ENCODE results near the gene GPC1.

Gene GPC1

DNA sequence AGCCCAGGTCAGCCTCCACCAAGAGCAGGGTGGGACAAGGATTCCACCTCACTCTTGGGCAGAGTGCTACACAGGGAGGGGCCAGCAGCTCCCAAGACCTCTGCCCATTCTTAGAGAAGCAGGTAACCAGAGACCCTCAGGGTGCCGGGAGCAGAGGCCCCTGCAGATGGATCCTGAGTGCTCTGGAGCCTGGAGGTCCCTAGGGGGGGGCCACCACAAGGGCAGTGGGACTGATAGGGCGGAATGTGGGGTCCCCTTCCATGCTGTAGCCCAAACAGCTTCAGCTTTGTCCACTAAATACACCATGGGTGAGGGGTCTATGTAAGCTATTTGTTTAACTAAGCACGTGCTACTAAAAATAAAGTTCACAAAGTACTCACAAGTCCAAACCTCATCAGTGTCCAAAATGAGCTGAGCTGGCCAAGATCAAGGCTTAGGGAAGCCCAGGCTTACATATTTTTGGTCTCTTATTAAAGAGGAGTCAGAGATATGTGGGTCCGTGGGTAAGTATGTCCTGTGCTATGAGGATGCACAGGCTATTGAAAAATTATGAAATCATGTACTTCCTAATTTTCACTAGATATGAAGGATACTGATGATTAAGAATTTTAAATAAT is 21.5 kb upstream of the GPC1 start:
- no peak for DNase-seq

DNA sequence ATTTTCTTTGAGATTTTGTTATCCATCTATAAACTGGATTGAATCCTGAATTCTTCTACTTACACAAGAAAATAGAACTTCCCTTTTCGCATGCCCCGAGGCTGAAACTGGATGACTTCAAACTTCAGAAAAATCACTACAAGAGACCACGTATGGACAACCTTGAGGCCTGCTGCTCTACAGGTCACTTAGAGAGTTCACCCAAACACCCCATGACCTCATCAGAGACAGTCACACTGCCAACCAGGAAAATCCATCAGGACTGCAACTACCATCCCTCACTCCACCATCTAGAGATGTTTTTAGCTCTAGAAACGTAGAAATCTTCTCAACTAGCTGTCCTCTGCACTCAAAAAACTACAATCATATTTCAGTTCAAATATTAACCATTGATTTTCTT is 18.6 kb upstream of the GPC1 start:
- DNase-seq: no peak

DNA sequence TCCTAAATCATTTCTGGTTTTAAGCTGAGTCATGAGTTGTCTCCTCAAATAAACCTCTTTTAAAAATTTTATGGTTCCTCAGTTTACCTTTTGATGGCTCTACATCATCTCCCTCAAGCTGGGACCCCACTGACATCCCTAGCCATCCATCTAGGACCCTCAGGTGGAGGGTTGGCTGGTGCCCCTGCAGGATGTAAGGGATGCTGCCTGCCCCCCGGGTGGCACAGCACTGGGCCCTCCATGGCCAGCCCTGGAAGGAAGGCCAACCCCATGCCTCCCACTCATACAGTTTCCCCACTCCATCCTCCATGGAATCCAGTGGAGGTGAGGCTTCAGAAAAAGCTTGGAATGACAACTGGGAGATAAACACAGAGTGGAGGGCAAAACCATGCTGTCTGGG is 17.2 kb upstream of the GPC1 start:
- no peak for DNase-seq

DNA sequence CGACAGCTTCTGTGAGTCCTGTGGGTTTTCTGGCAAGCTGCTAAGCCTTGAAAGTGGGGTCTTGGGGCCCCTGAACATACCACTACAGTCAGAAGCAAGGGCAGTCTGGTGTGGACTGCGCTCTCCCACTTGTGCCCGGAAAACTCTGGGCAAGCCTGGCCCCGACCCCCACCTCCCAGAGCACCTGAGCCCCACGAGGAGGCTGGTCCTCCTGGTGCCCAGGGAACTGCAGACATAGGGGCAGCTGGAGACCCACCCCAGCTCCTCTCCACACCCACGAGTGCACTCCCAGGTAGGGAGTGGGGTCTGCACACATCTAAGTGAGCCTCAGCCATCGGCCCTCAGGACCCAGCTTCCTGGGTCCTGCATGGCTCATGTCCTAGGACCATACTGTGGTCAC is 16.2 kb upstream of the GPC1 start:
- DNase-seq: no peak

DNA sequence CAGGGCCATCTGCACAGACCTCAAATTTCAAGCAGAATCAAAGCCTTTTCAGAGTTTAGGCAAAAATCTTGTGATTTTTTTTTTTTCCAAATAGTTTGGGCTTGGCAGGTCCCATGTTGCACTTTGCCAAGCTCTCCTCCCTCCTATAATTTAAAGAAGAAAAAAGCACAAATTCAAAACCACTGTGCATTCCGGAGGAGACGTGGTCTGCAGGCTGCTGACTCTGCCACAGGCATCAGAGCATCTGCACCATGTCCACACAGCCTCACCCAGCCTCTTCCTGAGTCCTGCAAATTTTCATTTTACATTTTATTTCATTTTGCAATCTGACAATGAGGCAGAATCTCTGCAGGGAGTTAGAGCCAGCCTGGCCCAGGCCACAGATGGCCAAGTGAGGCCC is 15.7 kb upstream of the GPC1 start:
- no peak for DNase-seq

DNA sequence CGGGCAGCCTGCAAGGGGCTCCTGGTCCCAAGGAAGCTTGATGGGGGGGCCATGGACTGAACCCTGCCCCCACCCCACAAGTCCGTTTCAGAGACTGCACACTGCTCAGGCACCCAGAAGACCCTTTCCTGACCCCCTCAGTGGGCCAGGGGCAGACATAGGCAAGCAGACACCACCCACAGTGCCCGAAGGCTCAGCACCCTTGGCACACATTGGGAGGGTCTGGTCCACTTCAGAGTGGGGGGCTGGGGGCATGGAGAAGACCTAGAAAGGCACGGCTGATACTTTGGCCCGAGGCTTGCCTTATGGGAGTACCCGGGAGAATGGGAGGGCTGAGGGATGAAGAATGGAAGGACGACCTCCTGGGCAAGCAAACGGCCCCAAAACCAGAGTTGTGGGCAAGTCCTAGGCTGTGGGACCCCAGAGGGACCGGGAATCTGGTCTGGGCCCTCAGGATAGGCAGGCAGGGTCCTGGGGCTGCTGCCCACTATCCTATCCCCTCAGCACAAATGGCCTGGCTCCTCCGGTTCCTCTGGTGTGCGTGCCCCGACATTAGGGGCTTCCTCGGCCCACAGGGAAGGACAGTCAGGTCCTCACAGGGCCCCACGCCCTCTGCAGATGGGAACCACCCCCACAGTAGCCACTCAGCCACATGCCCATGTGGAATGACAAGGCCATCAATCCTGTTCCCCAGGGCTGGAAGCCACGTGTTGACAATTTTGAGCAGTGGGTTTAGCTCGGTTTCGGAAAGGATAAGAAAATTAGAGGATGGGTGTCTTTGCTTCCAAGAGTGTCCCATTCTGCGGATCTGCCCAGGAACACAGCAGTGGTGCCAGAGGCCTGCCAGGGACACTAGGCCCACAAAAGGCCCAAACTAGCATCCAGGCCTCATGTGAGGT is 15.0 kb upstream of the GPC1 start:
- DNase-seq: no peak

DNA sequence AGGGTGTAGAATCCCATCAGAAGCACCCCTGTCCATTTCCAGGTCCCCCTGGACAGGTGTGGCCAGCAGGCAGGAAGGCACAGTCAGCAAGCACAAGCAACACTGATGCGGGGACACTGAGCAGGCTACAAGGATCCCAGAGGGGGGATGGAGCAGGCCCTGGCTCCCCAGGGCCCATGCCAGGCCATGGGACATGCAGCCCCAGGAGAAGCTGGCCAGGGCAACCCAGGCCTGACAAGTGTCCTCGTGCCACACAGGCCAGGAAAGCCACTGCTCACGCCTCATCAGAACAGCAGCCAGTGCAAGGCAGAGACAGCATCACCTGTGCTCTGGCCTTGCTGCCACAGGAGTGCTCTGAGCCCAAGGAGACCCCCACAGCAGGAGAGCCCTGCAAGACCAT is 14.1 kb upstream of the GPC1 start:
- no peak for DNase-seq

DNA sequence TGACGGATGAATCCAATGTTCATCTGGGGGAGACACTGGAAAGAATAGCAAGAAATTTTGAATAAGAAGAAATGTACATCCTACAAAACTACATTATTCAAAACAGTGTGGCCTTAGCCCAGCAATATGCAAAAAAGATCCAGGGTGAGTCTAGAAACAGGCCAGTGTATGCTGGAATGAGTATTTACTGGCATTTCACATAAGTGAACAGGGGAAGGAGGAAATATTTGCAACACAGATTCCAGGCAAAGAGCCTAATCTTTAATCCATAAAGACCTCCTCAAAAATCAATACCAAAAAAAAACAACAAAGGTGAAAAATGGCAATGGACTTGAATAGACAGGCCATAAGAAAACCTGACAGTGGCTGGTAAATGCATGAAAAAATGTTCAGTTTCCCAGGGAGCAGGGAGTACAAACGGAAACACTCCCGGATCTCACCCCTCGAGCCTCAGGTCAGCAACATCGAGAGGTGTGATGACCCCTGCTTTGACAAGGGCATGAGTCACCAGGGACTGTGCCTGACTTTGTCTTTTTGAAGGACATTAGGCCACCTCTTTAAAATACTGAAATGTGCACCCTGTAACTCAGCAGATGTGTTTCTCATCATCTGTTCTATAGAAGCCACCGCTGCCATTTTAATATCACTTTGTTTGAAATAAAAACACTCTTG is 12.7 kb upstream of the GPC1 start:
- no peak for DNase-seq

DNA sequence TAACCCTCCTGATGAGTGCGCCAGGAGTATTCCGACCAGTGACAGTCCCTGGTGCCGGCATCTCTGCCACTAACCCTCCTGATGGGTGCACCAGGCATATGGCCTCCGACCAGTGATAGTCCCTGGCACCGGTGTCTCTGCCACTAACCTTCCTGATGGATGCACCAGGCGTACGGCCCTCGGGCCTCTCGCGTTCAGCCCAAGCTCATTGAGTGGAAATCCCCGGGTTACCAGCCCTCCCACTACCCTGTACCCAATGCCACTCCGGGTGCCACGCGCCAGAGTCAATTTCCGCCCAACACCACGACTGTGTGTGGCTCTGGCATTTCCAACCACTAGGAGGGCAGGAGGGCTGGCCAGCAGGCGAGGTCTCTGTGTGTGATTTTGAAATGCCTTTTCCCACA is 11.7 kb upstream of the GPC1 start:
- DNase-seq: no peak

DNA sequence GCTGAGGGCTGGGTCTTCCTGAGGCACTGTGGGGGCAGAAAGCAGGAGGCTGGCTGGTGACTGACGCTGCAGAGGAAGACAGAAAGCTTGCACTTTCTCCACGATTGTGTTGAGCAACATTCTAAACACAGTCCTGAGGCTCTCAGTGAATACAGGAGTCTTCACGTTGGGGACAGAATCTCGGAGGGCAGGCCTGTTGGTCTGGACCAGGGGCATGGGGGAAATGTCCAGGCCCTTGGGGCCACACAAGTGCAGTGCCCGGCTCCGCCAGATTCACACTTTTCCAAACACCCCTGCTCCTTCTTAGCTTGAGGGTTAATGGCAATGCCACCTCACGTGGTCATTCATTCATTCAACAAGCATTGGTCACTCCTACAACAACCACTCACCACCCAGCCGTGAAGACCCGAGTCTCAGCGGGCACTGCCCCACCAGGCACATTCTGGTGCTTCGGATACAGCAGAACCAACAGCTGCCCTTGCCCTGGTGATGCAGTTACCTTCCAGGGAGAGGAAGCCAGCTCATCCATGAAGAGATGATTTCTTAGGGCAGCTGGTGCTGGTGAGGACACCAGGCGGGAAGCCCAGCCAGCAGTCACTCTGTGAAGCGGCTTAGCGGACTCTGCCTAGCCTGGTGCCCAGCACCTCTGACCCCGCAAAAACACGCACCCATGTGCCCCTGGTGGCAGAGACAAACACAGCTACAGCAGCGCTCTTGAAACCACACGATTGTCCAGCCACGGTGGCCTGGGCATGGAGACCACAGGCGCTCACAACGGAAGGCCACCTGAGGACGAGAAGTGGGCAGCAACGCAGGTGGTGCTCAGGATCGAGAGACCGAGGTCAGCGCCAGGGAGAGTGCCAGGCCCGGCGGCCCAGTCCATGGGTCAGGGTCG is 10.9 kb upstream of the GPC1 start:
- no peak for DNase-seq

DNA sequence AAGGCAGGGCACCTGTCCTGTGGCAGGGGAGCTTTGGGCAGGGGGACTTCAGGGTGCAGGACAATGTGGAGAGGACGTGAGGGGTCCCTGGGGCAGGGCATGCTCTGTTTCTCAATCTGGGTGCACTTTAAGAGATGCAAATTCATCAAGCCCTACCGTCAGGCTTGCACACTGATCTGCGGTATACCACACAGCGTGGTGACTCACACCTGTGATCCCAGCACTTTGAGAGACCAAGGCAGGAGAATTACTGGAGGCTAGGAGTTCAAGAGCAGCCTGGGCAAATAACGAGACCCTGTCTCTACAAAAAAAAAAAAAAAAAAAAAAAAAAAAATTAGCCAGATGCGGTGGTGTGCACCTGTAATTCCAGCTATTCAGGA is 10.2 kb upstream of the GPC1 start:
- DNase-seq: no peak

DNA sequence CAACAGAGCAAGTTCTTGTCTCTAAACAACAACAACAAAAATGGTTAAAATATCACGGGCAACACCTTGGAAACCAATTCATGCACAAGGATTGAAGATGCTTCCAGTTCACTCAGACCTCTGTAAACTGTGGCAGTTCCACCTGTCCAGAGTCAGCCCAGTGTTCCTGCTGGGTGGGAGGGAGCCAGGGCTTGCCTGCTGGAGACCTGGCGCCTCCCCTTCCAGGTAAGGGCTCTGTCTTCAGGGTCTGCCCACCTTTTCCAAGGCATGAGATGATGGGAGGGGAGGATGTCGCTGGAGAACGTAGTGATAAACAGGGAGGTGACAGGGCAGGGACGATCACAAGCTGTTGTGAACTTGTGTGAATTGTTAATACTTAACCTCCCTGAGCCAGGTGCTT is 9.8 kb upstream of the GPC1 start:
- no peak for DNase-seq

DNA sequence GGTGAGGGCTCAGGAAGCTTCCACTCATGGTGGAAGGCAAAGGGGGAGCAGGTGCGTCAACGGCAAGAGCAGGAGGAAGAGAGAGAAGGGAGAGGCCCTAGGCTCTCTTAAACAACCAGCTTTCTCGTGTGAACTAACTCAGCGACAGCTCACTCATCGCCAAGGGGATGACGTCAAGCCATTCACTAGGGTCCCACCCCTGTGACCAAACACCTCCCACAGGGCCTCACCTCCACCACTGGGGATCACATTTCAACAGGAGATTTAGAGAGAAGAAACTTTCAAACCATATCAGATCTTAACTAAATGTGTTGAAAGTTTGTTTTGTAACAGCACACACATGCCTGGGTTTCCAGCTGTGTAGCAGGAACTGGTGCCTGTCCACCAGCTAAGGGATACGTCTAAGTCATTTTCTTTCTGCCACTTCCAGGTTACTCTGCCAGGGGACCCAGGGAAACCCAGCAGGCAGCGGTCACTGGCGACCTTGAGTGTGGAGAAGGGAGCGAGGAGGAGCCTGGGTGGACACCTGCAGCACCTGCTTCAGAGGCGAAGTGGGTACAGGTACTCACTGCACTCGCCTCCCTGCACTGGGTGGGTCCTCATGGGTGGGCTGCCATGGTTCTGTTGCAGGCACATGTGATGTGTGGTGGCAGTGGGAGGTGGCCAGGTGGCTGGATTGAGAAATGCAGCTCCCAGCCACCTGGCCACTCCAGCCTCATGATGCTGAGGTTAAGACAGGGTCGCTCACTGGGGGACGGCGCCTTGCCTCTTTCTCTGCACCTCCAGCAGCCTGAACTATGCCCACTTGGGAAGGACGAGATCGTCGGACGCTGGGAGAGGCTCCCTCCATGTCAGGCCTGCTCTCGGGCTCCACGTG is 8.4 kb upstream of the GPC1 start:
- DNase-seq: no peak

DNA sequence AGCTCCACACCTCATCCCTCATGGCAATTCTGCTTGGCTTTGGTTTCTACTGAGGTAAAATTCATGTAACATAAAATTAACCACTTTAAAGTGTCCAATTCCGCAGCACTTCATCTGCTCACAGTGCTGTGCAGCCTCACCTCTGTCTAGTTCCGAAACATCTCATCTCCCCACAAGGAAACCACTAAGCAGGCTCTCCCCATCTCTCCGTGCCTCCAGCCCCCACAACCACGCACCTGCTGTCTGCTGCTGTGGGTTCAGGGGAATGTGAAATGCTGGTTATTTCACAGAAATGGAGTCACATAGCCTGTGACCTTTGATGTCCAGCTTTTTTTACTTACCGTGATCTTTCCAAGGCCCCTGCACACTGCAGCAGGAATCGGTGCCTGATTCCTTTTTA is 7.7 kb upstream of the GPC1 start:
- DNase-seq: no peak

DNA sequence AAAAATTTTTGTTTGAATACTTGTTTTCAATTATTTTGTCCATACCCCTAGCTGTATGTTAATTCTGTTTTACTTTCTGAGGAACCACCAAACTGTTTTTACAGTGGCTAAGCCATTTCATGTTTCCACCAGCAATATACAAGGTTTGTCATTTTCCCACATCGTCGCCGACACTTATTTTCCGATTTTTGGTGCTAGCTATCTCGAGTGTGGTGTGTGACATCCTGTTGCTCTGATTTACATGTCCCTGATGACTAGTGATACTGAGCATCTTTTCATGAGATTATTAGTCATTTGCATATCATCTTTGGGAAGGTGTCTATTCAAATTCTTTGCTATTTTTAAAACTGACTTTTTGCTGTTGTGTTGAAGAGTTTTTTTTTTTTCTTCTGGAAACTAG is 7.2 kb upstream of the GPC1 start:
- DNase-seq: no peak

DNA sequence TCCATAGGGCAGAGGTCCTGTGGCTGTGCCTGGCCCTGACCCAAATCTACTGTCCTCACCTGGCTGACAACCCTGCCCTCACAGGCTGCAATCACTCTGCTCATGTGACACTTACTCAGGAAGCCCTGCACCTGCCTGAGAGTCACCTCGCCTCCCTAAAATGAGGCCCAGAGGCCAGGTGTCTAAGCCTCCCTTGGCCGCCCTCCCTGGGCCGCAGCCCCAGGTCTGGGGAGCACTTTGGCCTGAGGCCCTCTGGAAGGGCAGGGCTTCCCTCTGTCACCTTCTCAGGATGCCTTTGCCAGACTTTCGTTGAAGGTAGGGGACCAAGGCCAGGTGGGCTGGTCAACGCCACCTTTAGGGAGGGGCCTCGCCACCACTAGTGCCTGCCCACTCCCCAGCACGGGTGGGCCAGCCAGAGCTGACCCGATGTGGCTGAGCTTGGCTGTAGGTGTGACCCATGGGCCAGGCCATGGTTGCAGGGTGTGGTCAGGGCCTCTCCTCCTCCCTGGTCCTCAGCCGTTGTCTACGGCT is 6.1 kb upstream of the GPC1 start:
- no peak for DNase-seq

DNA sequence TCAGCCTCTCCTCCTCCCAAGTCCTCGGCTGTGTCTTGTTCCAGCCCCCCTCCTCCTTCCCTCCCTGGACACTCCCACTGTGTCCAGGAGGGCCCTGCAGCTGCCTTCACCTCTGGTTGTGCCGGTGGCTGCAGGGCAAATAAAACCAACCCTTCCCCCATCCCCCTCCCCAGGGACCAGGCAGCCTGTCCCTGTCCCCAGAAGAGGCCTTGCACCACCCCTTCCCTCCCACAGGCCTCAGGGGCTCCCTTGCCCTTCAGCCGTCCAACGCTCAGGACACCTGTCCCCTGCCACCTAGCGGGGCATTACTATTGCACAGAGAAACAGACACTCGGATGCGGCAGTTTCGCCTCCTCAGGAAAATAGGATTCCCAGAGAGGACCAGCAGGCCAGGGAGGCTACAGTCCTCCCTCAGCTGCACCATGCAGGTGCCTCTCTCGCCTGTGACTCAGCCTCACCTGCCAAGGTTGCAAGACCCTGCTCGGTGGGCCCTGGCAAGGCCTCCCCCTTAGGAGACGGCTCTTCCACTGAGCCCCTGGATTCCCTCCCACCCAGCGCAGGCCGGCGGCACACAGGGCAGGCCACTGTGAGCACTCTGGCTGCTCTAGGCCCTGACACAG is 5.5 kb upstream of the GPC1 start:
- no peak for DNase-seq

DNA sequence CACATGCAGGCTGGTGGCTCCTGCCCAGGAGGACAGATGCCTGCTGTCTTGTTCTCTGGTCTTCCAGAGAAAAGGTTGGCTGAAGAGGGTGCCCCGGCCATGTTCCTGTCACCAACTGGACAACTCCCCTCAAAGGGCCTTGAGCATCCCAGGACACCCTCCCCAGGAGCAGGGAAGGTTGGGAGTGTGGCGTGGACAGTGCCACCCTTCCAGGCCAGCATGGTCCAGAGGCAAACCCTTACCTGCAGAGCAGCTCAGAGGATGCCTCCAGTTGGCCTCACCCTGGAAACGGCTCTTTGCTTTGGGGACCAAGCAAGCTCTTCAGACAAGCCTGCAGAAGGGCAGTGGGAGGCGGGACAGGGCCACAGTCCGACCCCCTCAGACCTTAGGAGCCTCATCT is 4.9 kb upstream of the GPC1 start:
- DNase-seq: no peak

DNA sequence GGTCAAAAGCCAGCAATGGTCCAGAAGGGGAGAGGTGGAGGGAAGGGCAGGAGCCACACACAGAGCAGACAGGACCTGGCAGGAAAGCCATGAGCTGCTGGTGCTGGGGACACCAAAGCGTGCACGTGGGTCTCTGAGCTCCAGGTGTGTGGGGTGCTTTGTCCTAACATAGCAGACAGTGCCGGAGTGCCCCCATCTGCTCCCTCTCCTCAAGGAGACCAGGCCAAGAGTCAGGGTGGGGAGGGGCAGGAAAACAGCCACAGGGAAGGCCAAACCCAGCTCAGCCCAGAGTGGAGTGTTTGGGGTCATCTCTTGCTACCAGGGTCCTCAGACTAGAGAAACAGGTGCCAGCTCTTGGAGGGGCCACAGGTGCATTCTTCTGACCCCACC is 4.2 kb upstream of the GPC1 start:
- no peak for DNase-seq

DNA sequence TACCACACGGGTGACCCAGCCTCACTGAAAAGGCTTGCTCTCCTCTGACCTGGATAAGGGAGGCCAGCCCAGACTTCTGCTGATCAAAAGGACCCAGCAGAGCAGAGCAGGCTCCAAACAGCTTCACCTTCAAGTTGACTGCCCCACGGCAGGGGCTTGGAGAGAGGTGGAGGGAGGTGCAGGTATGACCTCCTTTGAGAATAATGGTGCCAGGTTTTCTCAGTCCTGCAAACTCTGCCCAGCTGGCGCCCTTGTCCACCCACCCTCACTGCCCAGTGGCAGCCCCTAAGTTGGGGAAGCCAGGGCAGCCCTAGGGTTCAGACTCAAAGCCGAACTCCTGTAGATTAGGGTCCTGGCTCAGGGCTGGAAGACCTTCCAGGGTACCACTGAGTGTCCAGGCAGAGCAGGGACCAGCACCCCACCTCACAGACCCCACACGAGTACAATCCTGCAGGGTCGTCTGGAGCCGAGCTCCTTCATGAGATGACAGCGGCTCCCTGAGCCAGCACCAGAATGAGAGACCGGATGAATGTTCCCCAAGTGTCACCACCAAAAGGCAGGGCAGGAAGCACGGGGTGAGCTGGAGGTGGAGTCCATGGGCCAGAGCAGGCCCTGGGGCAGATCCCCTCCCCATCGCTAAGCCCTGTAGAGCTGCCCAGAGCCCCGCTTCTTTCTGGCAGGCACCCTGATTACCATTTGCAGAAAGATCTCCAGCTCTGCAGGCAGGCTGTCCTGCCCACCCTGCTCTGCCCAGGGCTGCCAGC is 3.6 kb upstream of the GPC1 start:
- DNase-seq: no peak

DNA sequence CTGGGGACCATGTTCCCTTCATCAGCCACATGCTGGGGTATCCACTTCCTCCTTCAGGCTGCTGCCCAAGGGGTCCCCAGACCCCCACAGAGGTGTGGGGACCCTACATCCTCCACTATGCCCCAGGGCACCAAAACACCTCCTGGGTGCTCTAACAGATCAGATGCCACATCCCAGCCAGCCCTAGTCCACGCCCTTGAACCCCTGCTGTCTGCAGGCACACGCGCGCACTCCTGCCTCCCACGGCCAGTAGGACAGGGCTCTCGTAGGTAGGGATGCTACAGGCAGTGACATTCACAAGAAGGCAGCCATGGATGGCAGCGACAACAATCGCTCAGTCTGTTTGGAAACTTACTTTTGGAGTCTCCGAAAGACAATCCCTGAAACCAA is 3.0 kb upstream of the GPC1 start:
- no peak for DNase-seq

Measured in T-helper 9 cell (primary cell).